Inflammatory macrophage (primary cell): ENCODE measurements around the gene HENMT1.
"Not testable (repeated sequence)": the region's sequence is repeated elsewhere in the genome, so short reads cannot be mapped to it uniquely, and the experiment has no call there.

Experiments used
- DNase-seq, 2 donors: peaks; one replicate each; pipeline ENCODE4 v3.0.0-alpha.2; 2020 to 2022

The HENMT1 gene

DNA sequence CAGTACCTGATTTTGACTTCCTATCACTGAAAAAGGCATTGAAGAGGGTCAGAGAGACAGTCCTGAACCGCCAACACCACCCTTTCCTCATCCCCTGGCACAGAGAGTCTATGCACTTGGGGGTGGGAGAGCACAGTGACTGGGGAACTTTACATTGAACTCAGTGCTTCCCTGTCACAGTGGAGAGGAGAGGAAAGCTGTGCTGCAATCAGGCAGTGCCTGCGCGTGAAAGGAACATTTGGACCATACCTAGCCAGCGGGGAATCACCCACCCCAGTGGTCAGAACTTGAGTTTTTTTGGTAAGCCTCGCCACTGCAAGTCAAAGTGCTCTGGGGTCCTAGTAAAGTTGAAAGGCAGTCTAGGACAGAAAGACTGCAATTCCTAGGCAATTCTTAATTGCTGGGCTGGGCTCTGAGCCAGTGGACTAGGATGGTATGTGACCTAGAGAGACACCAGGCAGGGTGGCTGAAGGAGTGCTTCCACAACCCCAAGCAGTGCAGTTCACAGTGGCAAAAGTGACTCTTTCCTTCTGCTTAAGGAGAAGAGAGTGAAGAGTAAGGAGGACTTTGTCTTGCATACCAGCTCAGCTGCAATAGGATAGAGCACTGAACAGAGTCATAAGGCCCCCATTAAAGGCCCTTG is 9.4 kb upstream of the HENMT1 start:
- no peak for DNase-seq

DNA sequence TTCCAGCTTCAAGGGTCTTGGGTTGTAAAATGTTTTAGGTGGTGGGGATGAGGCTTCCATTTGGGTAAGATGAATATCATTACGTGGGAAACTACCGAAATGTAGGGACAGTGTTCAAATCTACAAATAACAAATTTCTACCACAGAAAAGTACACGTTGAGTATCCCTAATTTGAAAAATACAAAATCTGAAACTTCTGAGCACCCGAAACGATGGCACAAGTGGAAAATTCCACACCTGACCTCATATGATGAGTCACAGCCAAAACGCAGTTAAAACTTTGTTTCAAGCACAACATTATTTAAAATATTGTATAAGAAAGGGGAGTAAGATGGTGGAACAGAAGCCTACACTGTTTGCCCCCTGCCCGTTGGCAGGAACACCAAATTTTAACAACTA is 8.8 kb upstream of the HENMT1 start:
- DNase-seq, result no peak

DNA sequence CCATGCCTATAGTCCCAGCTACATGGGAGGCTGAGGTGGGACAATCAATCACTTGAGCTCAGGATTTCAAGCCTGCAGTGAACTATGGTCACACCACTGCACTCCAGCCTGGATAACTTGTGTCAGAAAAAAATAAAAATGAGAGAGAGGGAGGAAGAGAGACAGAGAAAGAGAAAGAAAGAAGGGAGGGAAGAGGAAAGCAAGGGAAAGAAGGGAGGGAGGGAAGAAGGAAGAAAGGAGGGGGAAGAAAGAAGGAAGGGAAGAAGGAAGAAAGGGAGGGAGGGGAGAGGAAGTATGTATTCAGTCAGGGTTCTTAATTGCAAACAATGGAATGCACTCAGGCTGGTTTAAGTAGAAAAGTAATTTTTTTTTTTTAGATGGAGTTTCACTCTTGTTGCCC is 7.9 kb upstream of the HENMT1 start:
- no peak for DNase-seq

DNA sequence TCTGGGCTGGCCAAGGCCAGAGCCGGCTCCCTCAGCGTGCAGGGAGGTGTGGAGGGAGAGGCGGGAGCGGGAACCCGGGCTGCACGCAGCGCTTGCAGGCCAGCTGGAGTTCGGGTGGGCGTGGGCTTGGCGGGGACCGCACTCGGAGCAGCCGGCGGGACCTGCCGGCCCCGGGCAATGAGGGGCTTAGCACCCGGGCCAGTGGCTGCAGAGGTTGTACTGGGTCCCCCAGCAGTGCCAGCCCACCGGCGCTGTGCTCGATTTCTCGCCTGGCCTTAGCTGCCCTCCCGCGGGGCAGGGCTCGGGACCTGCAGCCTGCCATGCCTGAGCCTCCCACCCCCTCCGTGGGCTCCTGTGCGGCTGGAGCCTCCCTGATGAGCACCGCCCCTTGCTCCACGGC is 6.5 kb upstream of the HENMT1 start:
- DNase-seq, result not testable (repeated sequence)

DNA sequence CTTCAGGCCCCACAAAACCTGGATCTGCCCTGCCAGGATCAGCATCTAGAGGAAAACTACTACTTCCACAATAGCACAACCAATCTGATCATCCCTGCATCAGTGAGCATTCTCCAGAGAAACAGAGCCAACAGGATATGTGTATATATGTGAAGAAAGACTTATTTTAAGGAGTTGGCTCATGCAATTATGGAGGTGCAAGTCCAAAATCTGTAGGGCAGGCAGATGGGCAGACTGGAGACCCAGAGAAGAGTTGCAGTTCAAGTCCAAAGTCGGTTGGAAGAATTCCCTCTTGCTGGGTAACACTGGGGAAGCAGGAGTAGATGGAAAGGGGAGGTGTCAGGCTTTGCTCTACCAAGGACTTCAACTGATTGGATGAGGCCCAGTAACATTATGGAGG is 4.9 kb upstream of the HENMT1 start:
- DNase-seq, result no peak

DNA sequence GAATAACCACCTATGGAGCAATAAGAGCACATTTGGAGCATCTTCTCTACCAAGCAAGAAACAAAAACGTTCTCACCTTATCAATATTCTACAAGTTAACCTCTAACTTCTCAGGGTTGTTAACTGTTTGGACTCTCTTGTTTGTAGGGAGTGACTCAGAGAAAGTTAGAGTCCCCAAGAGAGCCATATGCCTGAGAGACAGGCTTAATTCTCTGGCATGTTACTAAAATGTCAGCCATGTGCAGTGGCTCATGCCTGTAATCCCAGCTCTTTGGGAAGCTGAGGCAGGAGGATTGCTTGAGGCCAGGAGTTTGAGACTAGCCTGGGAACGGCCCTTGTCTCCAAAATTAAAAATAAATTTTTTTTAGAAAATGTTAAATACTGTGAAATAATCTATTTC is 4.2 kb upstream of the HENMT1 start:
- DNase-seq, result no peak

DNA sequence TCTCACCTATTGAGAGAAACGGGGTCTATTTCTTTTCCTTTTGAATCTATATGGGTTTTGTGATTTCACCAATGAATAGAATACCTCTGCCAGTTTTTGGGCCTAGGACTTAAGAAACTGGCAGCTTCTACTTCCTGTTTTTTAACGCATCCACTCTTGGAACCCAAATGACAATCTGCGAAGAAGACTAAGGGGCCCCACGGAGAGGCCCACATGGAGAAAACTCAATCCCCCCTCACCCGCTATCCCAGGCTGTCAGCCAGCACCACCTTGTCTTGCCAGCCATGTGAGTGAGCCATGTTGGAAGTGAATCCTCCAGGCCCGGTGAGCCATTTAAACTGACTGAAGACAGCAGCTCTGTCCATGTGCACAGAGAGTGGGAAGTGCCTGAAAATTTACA is 3.6 kb upstream of the HENMT1 start:
- no peak for DNase-seq

DNA sequence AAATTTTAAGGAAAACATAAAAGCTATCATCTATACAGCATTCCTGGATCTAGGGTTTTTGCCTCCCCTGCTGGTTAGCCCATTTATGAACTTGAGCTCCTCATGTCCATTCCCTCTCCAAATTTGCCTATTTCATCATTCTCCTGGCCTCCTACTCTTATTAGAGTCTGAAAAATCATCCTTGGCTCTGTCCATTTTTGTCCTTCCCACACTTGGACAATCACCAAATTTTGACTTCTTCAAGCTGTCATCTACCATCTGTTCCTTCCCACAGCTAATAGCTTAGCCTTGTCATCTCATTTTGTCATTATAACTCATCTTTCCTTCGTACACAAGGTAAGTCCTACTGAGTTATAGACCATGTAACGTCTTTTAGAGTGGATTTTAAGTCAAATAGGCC is 2.2 kb upstream of the HENMT1 start:
- DNase-seq, result no peak

DNA sequence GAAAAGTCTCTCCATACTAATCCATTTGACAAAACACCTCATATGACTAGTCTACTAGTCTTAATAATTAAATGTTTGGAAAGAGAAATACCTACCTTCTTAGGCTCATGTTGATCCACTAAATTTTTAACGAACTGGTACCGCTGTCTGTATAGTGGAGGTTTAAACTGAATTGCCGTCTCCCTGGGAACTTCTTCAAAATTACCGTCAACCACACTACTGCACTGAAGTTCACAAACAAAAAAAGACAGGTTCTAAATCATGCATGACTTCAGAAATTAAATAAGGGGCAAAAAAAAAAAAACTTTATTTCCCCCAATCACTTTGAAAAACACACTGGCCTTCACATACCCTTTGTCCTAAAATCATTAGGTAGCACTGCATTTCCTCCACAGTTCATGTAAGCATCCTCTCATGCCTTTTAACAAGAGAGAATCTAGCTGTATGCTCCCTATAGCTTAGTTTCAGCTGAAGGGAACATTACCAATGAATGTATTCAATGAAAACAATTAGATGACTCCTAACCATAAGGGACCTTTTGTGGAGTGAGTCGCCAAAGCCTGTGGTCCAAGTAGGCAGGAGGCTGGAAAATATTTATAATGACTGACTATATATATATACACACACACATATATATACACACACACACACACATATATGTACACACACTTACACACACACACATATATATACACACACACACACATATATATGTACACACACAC is 3.4 kb downstream of the HENMT1 start:
- no peak for DNase-seq

DNA sequence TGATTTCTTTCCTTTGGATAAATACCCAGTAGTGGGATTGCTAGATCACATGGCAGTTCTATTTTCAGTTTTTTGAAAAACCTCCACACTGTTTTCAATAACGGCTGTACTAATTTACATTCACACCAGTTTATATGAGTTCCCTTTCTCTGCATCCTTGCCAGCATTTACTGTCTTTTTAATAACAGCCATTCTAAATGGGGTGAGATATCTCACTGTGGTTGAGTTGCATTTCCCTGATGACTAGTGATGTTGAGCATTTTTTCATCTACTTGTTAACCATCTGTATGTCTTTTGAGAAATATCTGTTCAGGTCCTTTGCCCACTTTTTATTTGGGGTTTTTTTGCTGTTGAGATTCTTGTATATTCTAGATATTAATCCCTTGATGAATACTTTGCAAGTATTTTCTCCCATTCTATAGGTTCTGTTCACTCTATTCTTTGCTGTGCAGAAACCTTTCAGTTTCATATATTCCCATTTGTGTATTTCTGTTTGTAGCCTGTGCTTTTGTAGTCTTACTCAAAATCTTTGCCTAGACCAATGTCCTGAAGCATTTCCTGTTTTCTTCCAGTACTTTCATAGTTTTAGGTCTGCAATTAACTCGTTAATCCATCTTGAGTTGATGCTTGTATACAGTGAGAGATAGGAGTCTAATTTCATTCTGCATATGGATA is 7.3 kb downstream of the HENMT1 start:
- DNase-seq, result no peak

DNA sequence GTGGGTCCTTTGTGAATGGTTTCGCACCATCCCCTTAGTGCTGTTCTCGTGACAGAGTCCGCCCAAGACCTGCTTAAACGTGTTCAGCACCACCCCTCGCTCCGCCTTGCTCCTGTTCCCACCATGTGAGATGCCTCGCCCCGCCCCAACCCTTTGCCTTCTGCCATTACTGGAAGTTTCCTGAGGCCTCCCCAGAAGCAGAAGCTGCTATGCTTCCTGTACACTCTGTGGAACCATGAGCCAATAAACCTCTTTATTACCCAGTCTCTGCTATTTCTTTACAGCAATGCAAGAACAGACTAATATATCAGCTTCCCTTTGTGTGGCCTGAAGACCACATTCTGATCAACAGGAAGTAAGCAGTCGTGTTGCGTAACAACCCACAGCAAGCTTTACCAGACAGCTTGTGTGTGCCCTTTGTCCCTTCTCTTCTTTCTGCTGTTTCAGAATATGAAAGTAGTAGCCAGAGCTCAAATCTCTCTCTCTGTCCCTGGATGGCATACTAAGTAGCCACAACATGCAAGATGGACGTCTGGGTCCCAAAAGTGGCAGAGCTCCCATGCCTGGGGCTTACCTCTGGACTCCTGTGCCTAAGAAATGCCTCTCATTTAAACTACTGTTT is 14.1 kb downstream of the HENMT1 start:
- DNase-seq, result peak; percentile 96 to 98

DNA sequence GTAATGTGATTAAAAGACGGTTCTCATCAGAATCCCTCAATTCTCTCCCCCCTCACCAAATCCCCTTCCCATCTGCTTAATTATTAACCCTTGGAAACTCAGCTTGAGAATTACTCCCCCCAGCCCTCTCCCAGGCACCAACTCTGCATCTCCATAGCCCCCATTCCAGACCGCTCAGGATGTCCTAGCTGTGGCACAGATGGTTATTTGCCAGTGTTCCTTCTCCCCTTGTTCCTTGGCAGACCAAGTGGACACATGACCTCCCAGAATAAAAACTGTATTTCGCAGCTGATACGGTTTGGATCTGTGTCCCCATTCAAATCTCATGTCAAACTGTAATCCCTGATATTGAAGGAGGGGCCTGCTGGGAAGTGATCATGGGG is 14.6 kb downstream of the HENMT1 start:
- DNase-seq, result no peak

DNA sequence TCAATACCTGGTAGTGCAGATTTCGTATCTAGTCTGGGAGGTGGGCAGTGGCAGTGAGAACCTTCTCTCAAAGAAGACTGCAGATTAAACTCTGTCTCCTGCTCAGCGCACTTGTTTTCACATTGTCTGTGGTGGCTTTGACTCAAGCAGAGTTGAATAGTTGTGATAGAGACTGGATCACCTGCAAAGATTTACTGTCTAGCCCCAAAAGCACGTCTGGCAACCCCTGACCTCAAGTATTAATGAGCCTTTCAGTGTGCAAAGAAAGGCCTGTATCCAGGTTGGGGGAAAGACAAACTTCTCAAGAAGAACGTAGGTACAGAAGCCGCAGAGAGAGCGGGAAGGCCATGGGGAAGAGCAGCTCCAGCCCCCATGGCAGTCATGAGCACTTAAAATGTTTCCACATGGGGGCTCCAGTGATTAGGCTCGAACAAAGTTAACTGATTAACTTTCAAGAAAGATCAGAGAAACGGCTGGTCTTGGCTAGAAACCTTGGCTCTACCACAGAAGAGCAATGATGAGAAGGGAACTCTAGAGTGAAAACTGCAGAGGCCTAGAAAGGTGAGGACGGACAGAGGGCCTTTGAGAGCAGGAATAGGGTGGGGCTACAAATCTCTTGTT is 15.2 kb downstream of the HENMT1 start:
- no peak for DNase-seq

DNA sequence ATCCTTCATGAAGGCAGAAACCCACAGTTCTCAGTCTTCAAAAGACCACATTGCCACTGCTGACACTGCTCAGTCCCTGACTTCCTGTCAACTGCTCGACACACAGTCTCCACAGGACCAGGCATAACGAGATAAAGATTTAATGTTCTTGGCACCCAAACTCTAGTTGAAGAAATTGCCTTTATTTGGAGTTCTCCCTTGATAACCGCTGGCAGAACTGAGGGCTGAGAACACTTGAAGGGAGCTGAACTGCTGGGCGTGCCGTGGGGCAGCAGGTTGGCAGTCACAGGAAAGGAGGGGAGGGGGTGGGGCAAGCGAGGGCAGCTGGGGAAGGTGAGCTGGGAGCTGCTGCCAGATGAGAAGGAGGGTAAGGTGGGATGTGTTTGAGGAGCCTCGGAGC is 15.9 kb downstream of the HENMT1 start:
- DNase-seq, result peak in 1 of 2 donors; percentile 8

DNA sequence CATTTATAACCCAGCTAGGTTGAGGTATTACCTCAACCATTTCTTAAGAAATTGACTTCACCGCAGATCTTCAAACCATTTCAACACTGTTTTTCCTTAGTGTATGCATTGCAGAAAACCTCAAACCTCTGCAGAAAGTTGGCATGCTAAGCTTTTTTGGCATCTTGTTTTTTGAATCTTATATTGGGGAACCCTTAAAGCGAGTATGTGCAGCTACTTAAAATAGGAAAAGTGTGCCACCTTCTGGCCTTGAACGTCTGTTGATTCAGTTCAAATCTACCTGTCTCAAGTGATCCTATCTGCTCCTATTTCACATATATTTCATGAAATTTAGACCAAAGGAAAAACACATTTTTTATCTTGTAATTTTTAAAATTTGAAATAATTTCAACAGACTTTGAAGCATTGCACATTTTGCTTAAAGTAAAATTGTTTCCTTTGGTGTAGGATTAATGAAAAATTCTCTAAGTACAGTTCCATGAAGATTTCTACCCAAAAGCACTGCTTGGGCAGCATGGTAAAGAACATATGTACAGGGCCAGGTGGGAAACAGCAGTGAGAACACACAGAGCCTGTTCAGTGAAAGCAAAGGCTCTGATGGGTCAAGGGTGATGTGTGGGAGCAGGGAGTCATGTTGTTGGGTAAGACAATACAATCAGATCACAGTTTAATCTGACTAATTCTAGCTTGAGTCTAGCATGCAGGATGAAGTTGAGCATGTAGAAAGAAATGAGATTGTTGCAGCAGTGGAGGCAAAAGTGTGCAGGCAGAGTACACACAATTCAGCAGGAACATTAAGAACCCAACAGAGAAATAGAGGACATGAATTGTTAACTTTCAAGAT is 17.2 kb downstream of the HENMT1 start:
- peak; percentile 77 to 81 for DNase-seq

DNA sequence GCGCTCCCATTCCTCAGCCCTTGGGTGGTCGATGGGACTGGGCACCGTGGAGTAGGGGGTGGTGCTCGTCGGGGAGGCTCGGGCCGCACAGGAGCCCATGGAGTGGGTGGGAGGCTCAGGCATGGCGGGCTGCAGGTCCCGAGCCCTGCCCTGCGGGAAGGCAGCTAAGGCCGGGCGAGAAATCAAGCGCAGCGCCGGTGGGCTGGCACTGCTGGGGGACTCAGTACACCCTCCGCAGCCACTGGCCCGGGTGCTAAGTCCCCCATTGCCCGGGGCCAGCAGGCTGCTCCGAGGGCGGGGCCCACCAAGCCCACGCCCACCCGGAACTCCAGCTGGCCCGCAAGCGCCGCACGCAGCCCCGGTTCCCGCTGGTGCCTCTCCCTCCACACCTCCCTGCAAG is 20.0 kb downstream of the HENMT1 start:
- not testable (repeated sequence) for DNase-seq

DNA sequence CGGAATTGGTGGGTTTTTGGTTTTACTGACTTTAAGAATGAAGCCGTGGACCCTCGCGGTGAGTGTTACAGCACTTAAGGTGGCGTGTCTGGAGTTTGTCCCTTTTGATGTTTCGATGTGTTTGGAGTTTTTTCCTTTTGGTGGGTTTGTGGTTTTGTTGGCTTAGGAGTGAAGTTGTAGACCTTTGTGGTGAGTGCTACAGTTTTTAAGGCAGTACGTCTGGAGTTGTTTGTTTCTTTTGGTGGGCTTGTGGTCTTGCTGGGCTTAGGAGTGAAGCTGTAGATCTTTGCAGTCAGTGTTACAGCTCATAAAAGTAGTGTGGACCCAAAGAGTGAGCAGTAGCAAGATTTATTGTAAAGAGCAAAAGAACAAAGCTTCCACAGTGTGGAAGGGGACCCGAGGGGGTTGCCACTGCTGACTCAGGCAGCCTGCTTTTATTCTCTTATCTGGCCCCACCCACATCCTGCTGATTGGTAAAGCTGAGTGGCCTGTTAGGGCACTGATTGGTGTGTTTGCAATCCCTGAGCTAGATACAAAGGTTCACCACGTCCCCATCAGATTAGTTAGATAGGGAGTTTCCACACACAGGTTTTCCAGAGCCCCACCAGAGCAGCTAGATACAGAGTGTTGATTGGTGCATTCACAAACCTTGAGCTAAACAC is 20.9 kb downstream of the HENMT1 start:
- no peak for DNase-seq

DNA sequence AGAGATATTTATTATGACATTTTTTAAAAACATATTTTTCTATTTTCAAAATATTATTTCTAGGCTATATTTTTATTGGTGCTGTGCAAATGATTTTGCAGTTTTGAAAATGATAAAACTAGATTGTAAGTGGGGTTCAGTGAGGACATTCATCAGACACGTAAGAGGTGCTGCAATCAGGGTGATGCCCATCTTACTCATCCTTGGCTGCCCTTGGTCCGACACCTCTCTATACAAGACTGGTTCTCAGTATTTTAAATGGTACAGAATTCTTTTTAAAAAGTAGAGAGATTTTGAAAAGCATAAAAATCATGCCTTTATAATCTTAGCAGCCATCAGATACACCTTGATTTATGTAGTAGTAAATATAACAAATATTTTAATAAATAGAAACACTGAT is 24.0 kb downstream of the HENMT1 start:
- DNase-seq, result no peak

DNA sequence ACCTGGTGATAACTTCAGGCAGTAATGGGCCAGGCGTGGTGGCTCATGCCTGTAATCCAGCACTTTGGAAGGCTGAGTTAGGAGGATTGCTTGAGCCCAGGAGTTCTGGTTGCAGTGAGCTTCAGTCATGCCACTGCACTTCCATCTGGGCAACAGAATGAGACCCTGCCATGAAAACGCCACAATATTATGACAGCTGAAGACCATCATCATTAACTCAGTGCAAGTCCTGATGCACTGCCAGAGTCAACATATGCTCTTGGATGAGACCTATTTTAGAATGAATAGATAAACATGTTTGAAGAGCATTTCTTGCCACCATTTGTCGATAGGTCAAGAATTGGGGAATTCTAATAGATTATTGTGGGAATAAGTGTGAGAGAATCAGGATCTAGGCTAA is 26.4 kb downstream of the HENMT1 start:
- DNase-seq, result no peak

DNA sequence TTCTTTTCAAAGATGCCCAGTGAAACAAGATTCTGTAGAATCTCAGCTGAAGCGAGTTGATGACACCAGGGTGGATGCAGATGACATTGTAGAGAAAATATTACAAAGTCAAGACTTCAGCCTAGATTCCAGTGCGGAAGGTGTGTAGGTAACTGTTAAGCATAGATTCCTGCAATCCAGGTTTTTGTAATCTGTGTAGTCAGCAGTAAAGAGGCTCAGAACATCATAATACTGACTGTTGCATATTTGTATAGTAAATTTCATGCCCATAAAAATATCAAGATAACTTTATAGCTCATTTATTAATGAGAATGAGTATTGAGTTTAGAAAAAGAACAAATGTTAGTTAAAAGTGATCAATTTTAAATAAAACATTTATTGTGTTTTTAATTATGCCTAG is 32.2 kb downstream of the HENMT1 start:
- DNase-seq, result no peak

DNA sequence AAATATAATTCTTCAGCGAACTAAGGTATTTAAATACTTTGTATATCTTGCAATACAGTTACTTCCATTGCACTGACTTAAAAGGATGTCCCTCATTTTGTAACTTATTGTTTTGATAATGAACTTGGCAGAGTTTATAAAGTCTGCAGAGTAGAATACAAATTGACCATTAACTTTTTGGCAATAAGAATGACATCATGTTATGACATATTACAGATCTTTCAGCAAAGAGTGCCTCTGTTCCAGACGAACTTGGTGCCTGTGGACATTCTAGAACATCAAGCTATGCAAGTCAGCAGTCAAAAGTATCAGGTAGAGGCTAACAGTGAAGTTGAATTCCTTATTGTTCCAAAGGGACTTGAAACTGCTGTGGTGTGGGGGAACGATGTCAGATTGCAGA is 32.9 kb downstream of the HENMT1 start:
- no peak for DNase-seq

DNA sequence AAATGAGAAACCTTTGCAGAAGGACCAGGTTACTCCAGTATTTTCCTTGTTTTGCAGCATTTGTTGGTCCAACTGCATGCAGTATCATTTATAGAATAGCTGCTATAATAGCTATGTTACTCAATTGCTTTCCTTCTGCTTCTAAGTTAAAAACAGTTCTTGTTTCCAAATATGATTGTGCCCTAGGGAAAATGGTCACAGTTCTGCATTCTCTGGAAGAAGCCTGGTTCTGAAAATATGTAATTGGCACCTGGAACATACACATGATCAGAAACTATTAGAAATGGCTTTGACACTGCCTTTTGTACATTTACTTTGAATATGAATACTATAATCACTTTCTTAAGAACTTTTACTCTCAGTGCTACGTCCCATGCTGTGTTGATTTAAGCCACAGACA is 33.6 kb downstream of the HENMT1 start:
- DNase-seq, result no peak
